Right lobe of liver (tissue), 4 donors: ENCODE measurements around the gene GPC5.

Experiments
- CTCF ChIP-seq, 4 donors: fragments of 200-600 bp in 3 of 4; fragments of 450-650 bp in 1 of 4; IDR thresholded peaks; one replicate each; pipeline versions ENCODE4 v1.5.1 to v1.8.0; 2016 to 2022; ENCODE audit warnings: antibody characterized with exemption in 4 of 4, mild to moderate bottlenecking in 2 of 4
- POLR2A ChIP-seq: fragments of 450-650 bp; IDR thresholded peaks from one replicate; pipeline ENCODE4 v1.6.1; 2017; ENCODE audit warnings: antibody characterized with exemption, mild to moderate bottlenecking
- donor health status: DM: no; HTN: no; CAD: no.
- donor health status: DM: no; HTN: no; CAD: no.
- donor health status: DM: no; HTN: yes; CAD: no.

GRCh38 chr13:91353494-91353893 lies 44.9 kb upstream of the GPC5 start:
- TF ChIP-seq CTCF (IDR thresholded peaks at IDR 0.05) (no peak), POLR2A (no peak)
